Occipital lobe (tissue), 2 donors: ENCODE results near the gene C2orf76. TPM values are rescaled to one million over a fixed set of nuclear protein-coding genes. Genes with fewer than 3 reads are reported as not detected.
"Not testable (repeated sequence)": the region's sequence is repeated elsewhere in the genome, so short reads cannot be mapped to it uniquely, and the experiment has no call there.

Experiments
- DNase-seq: peaks from one replicate; lab custom pipeline; 2025; lab: John Stamatoyannopoulos, UW
- total RNA-seq: library from RNA; depleted of rRNA; stranded (reverse); fragments of >200 nt; gene quantifications from one replicate; pipeline ENCODE4 v1.2.3, GENCODE V29; 2014

C2orf76 gene
- total RNA-seq: 9.8 TPM

GRCh38 chr2:119366649-119367471 lies at the start of gene C2orf76, which contains the start of gene DBI:
Gene C2orf76, minus strand, starts transcription at chr2:119366834. Its CDS starts 26,875 bp downstream, at chr2:119339959.
Gene DBI, plus strand, starts transcription at chr2:119366977. Its CDS starts 75 bp downstream, at chr2:119367052.
- peak; percentile 94 for DNase-seq

DNA sequence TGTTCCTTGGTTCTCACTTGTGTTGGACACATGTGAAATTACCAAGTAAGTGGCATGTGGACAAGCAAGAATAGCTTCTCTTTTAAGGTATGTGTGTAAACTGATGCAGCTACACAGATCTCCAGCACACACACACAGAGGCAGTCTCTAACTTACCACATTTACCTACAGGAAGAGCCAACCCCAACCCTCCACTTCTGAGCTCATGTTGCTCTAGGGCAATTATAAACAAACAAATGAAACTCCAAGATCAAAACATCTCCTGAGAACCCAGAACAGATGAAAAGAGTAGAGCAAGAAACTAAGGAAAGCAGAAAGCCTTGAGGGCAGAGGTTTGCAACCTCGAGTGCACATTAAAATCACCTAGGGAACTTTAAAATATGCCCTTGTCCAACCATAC lies 49.0 kb upstream of the C2orf76 start:
- DNase-seq: no peak

- DNase-seq: no peak
Observed at GRCh38 chr2:119414894-119415293, 48.3 kb upstream of the C2orf76 start.

GRCh38 chr2:119409506-119409905 lies 42.9 kb upstream of the C2orf76 start:
- no peak for DNase-seq

DNA sequence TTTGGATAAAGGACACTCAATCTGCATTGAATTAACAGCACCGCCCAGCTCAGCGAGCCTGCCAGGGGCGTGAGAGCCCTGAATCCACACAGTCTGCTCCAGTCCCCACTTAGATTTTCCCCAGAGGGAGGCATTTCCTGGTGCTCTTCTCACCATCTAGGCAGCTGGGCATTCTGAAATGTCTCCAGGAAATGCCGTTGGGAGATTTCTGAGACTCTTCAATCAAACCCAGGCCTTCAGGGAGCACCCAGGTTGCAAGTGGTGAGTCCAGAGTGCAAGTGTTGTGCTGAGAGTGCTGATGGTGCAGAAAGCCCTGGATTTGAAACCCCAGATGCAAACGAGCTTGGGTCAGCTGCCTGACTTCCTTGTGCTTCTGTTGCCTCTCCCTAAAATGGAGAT lies 41.6 kb upstream of the C2orf76 start:
- DNase-seq: no peak

DNA sequence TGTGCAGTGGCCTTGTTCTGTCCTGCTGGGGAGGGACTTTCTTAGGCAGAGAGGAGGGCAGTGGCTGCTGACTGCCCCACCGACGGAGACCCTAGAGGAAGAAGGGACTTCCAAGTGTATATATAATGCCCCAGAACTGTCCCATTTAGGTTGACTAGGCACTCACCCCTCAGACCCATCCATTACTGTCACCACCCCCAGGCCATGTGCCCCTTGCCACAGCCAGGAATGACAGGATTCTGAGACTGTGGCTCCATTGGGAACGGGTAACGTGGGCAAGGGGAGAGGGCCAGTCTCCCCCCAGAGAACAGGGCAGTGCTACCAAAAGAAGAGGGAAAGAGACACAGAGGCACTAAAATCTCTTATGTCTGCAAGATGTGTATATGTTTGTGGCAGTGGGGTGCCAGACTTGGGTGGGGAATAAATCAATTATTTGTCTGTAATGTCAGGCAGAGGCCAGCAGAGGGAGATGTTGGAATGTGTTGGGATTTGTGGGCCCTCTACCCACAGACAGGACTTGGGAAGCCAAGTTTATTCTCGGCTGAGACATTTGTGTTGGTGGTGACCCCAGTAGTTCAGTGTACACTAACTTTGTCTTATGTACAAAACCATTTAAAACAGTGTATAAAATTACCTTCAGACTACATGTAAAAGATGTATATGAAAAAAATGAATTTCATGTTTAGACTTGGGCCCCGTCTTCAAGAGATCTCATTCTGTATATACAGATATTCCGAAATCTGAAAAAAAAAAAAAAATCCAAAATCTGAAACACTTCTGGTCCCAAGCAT lies 41.0 kb upstream of the C2orf76 start:
- no peak for DNase-seq

DNA sequence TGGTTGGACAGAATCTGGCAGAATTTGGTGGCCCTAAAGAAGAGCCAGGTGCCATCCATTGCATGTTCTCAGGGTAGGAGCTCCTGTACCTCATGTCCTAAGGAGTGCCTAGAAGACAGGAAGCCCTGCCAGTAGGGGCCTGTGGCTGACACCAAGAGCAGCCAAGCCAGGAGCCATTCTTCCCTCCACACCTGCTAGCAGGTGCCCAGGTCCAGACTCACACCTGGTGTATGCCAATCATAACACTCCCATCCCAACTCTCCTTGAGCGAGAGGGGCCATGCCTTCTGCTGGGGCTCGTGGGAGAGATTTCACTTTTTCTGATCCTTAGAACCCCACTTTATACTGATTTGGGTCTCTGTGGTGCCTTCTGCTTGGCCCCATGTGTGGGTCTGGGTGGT lies 38.5 kb upstream of the C2orf76 start:
- no peak for DNase-seq

GRCh38 chr2:119403618-119404017 lies 37.0 kb upstream of the C2orf76 start:
- not testable (repeated sequence) for DNase-seq

DNA sequence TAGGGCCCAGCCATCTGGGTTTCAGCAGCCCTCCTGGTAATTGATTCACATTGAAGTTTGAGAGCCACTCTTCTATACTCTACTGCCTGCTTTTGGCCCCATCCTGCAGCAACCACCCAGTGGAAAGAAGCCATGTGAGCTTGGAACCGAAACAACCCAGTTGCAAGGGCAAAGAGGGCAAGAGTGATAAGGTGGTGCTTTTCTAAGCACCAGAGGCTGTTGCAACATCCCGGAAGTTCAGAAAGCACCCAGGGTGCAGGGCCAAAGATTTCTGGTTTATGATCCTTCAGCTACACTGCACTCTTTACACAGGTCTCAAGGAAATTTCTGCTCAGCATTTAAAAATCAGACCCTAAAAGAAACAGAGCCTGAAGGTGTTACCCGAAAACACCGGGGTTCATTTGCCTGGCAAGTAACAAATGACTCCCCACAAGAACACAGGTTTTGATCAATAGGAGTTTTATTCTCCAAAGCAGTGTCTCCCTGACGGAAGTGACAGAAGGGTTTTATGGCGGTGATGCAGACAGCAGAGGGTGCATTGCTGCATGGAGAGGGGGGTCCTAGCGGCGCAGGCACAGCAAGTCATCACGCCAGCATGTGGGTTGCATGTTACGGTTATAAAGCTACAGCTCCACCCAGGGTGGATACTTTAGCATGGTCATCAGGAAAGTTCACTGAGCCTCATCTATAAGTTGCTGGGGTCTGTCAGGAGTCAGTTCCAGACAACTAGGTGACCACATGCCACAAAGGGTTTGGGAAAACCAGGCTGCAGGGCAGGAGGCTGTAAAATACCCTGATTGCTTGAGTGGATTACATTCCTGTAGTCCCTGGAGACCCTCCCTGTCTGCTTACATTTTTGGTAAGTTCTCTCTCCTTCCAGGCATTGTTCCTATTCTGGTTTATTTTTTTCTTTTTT lies 36.3 kb upstream of the C2orf76 start:
- no peak for DNase-seq

- no peak for DNase-seq
Observed at GRCh38 chr2:119402106-119402505, 35.5 kb upstream of the C2orf76 start.

- DNase-seq: no peak
Observed at GRCh38 chr2:119397196-119397595, 30.6 kb upstream of the C2orf76 start.

- no peak for DNase-seq
Observed at GRCh38 chr2:119393971-119394748, 27.5 kb upstream of the C2orf76 start.

- no peak for DNase-seq
Observed at GRCh38 chr2:119389615-119390306, 23.1 kb upstream of the C2orf76 start.

GRCh38 chr2:119387381-119388129 lies 20.9 kb upstream of the C2orf76 start:
- DNase-seq: peak; percentile 75

DNA sequence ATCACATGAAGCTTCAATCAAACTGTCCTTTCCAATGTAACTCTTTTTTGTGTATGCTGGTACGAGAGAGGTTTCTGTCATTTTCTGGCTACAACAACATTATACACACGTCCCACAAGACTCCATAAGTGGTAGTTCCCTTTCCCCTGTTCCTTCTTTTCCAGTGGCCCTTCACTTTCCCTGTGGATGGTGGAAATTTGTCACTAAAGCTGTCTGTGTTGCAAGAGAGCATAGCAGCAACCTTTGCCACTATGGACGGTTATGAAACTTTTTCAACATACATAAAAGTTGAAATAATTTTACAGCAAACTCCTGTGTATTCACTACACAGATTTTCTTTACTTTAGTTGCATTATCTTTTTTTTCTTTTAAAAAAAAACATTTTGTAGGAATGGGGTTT lies 18.8 kb upstream of the C2orf76 start:
- DNase-seq: no peak

DNA sequence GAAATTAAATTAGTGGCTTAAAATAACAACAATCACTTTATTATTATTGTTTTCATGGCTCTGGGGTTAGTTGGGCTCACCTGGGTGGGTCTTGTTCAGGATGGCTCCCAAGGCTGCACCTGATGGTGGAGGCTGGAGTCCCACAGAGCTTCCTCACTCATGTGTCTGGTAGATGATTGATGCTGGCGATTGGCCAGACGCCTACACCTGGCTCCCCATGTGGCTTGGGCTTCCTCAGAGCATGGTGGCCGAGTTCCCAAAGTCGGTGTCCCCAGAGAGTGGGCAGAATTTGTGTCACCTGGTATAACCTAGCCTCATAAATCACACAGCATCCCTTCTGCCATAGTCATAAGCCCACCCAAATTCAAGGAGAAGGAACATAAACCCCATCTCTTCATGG lies 18.3 kb upstream of the C2orf76 start:
- no peak for DNase-seq

DNA sequence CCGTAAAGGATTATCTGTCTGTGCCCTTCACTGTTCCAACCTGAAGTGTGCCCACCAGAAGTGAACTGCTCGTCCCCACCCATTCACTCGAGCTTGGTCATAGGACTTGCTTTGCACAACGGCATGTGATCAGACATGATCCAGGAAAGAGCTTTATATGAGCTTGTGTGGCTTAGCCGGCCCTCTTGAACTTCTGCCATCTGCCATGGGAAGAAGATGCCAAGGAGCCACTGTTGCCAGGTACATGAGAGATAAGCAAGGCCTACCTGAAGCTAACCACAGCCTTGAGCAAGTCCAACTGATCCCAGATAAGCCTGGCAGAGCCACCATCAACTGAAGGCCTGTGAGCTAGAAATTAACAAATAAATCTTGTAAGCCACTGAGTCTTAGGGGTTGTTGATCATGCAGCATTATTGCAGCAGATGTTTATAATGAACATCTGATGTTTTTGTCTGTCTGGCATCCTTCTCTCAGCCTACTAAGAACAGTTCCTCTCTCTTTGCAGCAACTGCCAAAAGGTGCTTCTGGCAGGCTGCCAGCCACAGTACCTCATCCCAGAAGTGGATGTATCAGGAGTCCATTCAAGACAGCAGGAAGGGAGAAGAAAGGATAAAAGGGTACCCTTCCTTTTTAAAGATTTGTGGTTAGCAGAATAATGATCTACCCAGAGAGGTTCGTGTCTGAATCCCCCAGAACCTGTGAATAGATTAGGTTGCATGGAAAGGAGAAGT lies 16.9 kb upstream of the C2orf76 start:
- DNase-seq: no peak

- no peak for DNase-seq
Observed at GRCh38 chr2:119378566-119378965, 11.9 kb upstream of the C2orf76 start.

DNA sequence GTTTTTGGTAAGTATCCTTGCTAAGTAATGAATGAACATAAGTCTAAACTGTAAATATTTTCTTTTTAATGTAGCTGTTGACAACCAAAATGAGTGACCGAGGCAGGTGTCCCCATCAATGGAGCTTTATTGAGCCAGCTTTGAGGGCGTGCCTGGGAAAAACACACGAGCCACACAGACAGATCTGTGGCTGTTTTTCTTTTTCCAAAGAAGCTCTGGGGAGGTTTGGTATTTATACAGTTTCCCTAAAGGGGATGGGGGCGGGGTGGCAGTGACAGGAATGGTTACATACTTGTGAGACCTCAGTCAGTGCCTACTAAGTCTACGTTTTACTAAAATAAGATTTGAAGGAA lies 11.3 kb upstream of the C2orf76 start:
- DNase-seq: no peak
